OCI-LY7 (cell line): ENCODE measurements around the gene SDK2. TPM values are rescaled to one million over a fixed set of nuclear protein-coding genes. Genes with fewer than 3 reads are reported as not detected.

Experiments used
- BruUV-seq: library from RNA; stranded (reverse); fragments of 400-500 nt; replicated peaks from 2 replicates; lab custom pipeline; 2021; lab: Mats Ljungman, UMichigan
- CTCF ChIA-PET: fragments of 300-600 bp; sonication (Branson Sonifier 250); formaldehyde crosslinking; loops from one replicate; lab custom pipeline; 2022; ENCODE audit warnings: antibody characterized with exemption; ENCODE audit not compliant: unreplicated experiment; lab: Charles Lee
- POLR2A ChIA-PET: fragments of 300-600 bp; sonication (Branson Sonifier 250); formaldehyde crosslinking; loops from one replicate; lab custom pipeline; 2022; ENCODE audit warnings: antibody characterized with exemption; lab: Charles Lee
- DNase-seq: peaks from one replicate; pipeline ENCODE4 v3.0.0-alpha.2; 2015; ENCODE audit warnings: low spot score
- H2AFZ ChIP-seq: fragments of 200-600 bp; sonication (generic), shearing (Covaris generic); 2 replicates; pipeline ENCODE4 v1.6.1; 2014; ENCODE audit warnings: mild to moderate bottlenecking, antibody characterized with exemption, low read length, moderate library complexity
- H3K27ac ChIP-seq: fragments of 200-600 bp; sonication (generic); 2 replicates; pipeline ENCODE4 v1.5.1; 2014; ENCODE audit warnings: mixed run types, low read depth, mild to moderate bottlenecking, moderate library complexity, low read length, inconsistent platforms; ENCODE audit not compliant: poor library complexity, severe bottlenecking
- H3K36me3 ChIP-seq: fragments of 200-600 bp; sonication (generic); 2 replicates; pipeline ENCODE4 v1.6.1; 2014; ENCODE audit warnings: mild to moderate bottlenecking, antibody characterized with exemption, low read length, moderate library complexity, mixed read lengths; ENCODE audit not compliant: insufficient read depth
- H3K4me1 ChIP-seq: fragments of 200-600 bp; sonication (generic); 2 replicates; pipeline ENCODE4 v1.5.1; 2014; ENCODE audit warnings: mild to moderate bottlenecking, low read length; ENCODE audit not compliant: insufficient read depth, poor library complexity, severe bottlenecking
- H3K4me2 ChIP-seq: fragments of 200-600 bp; sonication (generic); 2 replicates; pipeline ENCODE4 v1.6.1; 2014; ENCODE audit warnings: mild to moderate bottlenecking, low read length
- H3K4me3 ChIP-seq: fragments of 200-600 bp; sonication (generic); 2 replicates; pipeline ENCODE4 v1.5.1; 2014; ENCODE audit warnings: mild to moderate bottlenecking, low read depth, low read length; ENCODE audit not compliant: poor library complexity, severe bottlenecking
- H3K79me2 ChIP-seq: fragments of 200-600 bp; sonication (generic); 2 replicates; pipeline ENCODE4 v1.6.1; 2016; ENCODE audit warnings: low read depth, mild to moderate bottlenecking, low read length, moderate library complexity, mixed read lengths; ENCODE audit not compliant: insufficient read depth
- H3K9me2 ChIP-seq: fragments of 200-600 bp; sonication (generic); 2 replicates; pipeline ENCODE4 v1.6.1; 2016; ENCODE audit warnings: mild to moderate bottlenecking, low read length, mixed read lengths; ENCODE audit not compliant: insufficient read depth
- H3K9me3 ChIP-seq: fragments of 200-600 bp; sonication (generic); 2 replicates; pipeline ENCODE4 v1.6.1; 2014; ENCODE audit warnings: mild to moderate bottlenecking, mixed run types, low read length, mixed read lengths
- H4K20me1 ChIP-seq: fragments of 200-600 bp; sonication (generic); 2 replicates; pipeline ENCODE4 v1.6.1; 2014; ENCODE audit warnings: mild to moderate bottlenecking, antibody characterized with exemption, low read length, moderate library complexity, mixed read lengths; ENCODE audit not compliant: insufficient read depth
- EZH2phosphoT487 ChIP-seq: fragments of 200-600 bp; sonication (generic); IDR thresholded peaks from 2 replicates; pipeline ENCODE4 v1.6.1; 2018; ENCODE audit warnings: low read depth, borderline replicate concordance, mild to moderate bottlenecking, mixed run types, antibody characterized with exemption, low read length, moderate library complexity, mixed read lengths
- intact Hi-C: fragments of 100-400 bp; cut with micrococcal nuclease; formaldehyde crosslinking; loops from one replicate; pipeline ENCODE4 v1.10.0; 2022; ENCODE audit not compliant: unreplicated experiment
- total RNA-seq, 2 experiments: library from RNA; depleted of rRNA in 1 of 2; stranded (reverse); fragments of >200 nt in 1 of 2; shearing (Covaris generic) in 1 of 2; gene quantifications; 2 replicates each; pipeline ENCODE4 v1.2.3, GENCODE V29; 2014 to 2022
- TF ChIP-seq, protein P1 (sequence below): fragments of 200-600 bp; sonication (generic); conservative IDR thresholded peaks from 2 replicates; pipeline ENCODE4 v1.5.1; 2014; ENCODE audit warnings: mild to moderate bottlenecking, antibody characterized with exemption, low read length, moderate library complexity, mixed read lengths

SDK2 gene
- total RNA-seq, 2 experiments from 2014 or later, result 0.32 to 1.8 TPM

DNA sequence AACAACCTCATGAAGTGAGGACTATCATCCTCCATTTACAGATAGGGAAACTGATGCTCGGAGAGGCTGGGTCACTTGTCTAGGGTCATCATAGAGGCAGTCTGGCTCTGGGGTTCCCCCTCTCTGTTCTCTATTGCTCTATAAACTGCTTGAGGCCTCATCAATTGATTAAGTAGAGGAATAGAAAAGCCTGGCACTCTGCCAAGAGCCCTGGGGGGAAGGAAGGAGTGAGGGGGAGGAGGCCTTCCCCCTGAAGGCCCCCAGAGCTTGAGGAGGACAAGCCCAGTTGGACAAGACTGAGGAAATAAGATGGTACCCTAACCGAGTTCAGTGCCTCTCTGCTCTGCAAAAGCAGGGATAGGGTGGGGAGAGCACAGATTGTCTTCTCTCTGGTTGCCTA lies 21.0 kb downstream of the SDK2 start:
- Histone ChIP-seq H4K20me1 (no peaks in the 10 kb centered on the region), H3K79me2 (no peaks in the 10 kb centered on the region), H3K9me3 (peaks cover 7% of the 10 kb centered on the region; the same call in 1 of the 2 replicates), H3K4me3 (no peak overlapping the region), H3K36me3 (no peaks in the 10 kb centered on the region), H2AFZ (no peak overlapping the region), H3K4me2 (no peak overlapping the region), H3K27ac (no peak overlapping the region), H3K4me1 (no peaks in the 10 kb centered on the region), H3K9me2 (no peaks in the 10 kb centered on the region)
- POLR2A ChIA-PET, result no interaction called here
- no peak for DNase-seq
- intact Hi-C loops, result no loop called here
- CTCF ChIA-PET, result no interaction called here
- BruUV-seq, result no TSS peak
- TF ChIP-seq, protein P1, sequence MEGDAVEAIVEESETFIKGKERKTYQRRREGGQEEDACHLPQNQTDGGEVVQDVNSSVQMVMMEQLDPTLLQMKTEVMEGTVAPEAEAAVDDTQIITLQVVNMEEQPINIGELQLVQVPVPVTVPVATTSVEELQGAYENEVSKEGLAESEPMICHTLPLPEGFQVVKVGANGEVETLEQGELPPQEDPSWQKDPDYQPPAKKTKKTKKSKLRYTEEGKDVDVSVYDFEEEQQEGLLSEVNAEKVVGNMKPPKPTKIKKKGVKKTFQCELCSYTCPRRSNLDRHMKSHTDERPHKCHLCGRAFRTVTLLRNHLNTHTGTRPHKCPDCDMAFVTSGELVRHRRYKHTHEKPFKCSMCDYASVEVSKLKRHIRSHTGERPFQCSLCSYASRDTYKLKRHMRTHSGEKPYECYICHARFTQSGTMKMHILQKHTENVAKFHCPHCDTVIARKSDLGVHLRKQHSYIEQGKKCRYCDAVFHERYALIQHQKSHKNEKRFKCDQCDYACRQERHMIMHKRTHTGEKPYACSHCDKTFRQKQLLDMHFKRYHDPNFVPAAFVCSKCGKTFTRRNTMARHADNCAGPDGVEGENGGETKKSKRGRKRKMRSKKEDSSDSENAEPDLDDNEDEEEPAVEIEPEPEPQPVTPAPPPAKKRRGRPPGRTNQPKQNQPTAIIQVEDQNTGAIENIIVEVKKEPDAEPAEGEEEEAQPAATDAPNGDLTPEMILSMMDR, result no peak
- no peak for TF ChIP-seq EZH2phosphoT487

DNA sequence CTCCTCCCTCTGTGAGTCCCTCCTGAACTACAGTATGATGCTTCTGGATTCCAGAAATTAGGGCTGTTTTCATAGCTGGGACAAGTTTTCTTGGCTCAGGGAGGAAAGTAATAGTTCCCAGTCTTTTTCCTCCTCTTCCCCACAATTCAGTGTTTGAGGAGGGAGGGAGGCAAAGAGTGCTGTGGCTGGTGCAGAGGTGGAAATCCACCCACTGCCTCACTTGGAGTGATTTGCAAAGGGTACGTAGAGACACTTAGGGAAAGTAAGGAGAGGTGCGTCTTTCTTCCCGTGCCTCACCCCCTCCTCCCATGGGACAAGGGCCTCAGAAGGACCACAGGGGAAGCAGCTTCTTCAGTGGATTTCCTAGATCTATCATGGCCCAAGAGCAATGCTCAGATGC lies 21.9 kb downstream of the SDK2 start:
- ChIA-PET CTCF (no interaction called here), POLR2A (interaction anchor here (0.6 to 0.7 kb wide), 2 partner anchors 29 to 90 kb away, joined by 3 read pairs; no protein-coding TSS in a partner anchor)
- intact Hi-C loops, result no loop called here
- Histone ChIP-seq H3K27ac (no peak overlapping the region), H3K4me1 (no peaks in the 10 kb centered on the region), H4K20me1 (no peaks in the 10 kb centered on the region), H2AFZ (no peak overlapping the region), H3K79me2 (no peaks in the 10 kb centered on the region), H3K4me2 (no peak overlapping the region), H3K9me3 (peaks cover 7% of the 10 kb centered on the region; the same call in 1 of the 2 replicates), H3K4me3 (no peak overlapping the region), H3K36me3 (no peaks in the 10 kb centered on the region), H3K9me2 (no peaks in the 10 kb centered on the region)
- TF ChIP-seq EZH2phosphoT487, result no peak
- TF ChIP-seq, protein P1, result no peak
- no TSS peak for BruUV-seq
- DNase-seq, result no peak

DNA sequence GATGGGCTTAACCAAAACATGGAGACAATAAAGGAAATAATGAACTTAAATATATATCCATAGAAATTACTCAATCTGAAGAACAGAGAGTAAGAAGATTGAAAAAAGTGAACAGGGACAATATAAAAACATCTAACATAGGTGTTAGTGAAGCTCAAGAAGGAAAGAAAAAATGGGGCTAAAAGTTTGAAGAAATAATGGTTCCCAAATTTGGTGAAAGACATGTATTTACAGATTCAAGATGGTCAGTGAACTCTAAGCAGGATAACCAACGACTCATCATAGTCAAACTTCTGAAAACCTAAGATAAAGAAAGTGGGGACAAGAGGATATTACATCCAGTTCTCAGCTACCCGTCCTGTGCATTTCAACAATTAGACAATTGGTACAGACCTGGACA lies 22.6 kb downstream of the SDK2 start:
- no peaks in the 10 kb centered on the region for H3K4me1 ChIP-seq
- no peaks in the 10 kb centered on the region for H3K79me2 ChIP-seq
- no peak for DNase-seq
- no TSS peak for BruUV-seq
- no peak overlapping the region for H3K4me3 ChIP-seq
- CTCF ChIA-PET, result no interaction called here
- no peak overlapping the region for H2AFZ ChIP-seq
- H3K9me2 ChIP-seq, result no peaks in the 10 kb centered on the region
- no peak overlapping the region for H3K27ac ChIP-seq
- TF ChIP-seq, protein P1, result no peak
- no peak for TF ChIP-seq EZH2phosphoT487
- POLR2A ChIA-PET, result interaction anchor here (0.5 to 0.7 kb wide), 2 partner anchors 28 to 194 kb away, joined by 3 read pairs; no protein-coding TSS in a partner anchor
- H3K36me3 ChIP-seq, result no peaks in the 10 kb centered on the region
- peaks cover 7% of the 10 kb centered on the region; the same call in 1 of the 2 replicates for H3K9me3 ChIP-seq
- no peak overlapping the region for H3K4me2 ChIP-seq
- intact Hi-C loops, result no loop called here
- no peaks in the 10 kb centered on the region for H4K20me1 ChIP-seq
